Measurements from ENCODE around the gene LARP1. TPM values are rescaled to one million over a fixed set of nuclear protein-coding genes. Genes with fewer than 3 reads are reported as not detected.

LARP1 gene
- total and polyA plus RNA-seq, 2 donors (not counting 1 experiment from before 2014, with no cell fraction given): 59.6 to 150 TPM

- Histone ChIP-seq H3K27me3 (replicated peaks in 1 of 4; ENCODE audit: control extremely low read depth in 1 of 4, control insufficient read depth in 3 of 4, insufficient read depth in 4 of 4, low read length in 3 of 4) (no peaks in the 10 kb centered on the region), H3K4me2 (replicated peaks; ENCODE audit: low read depth, low read length, poor library complexity, severe bottlenecking) (no peak overlapping the region), H3K9me3 (ENCODE audit: control extremely low read depth in 1 of 3, control insufficient read depth in 2 of 3, insufficient read depth in 1 of 3, low read length in 2 of 3) (no peaks in the 10 kb centered on the region), H4K20me1 (ENCODE audit: control insufficient read depth, insufficient read depth, low read length, poor library complexity, severe bottlenecking) (no peaks in the 10 kb centered on the region), H3K79me2 (ENCODE audit: control insufficient read depth, insufficient read depth, low read length) (peaks cover 28% of the 10 kb centered on the region), H3K4me3 (ENCODE audit: control extremely low read depth in 1 of 5, extremely low read depth in 1 of 5, insufficient read depth in 1 of 5, low read depth in 2 of 5, low read length in 4 of 5) (no peak overlapping the region), H2AFZ (ENCODE audit: insufficient read depth, low read depth, low read length, poor library complexity, severe bottlenecking) (no peak overlapping the region), H3K36me3 (replicated peaks in 1 of 2; ENCODE audit: control extremely low read depth in 1 of 2, control insufficient read depth in 1 of 2, extremely low read depth in 1 of 2, insufficient read depth in 2 of 2, low read length in 1 of 2) (no peaks in the 10 kb centered on the region), H3K27ac (ENCODE audit: low read length in 2 of 2) (no peak overlapping the region), H3K4me1 (ENCODE audit: control insufficient read depth in 2 of 2, insufficient read depth in 2 of 2, low read length in 2 of 2) (peaks cover 10 to 14% of the 10 kb centered on the region in 2 donors), H3K9ac (ENCODE audit: low read length) (no peak overlapping the region)
- DNase-seq: no peak
- Mint-ChIP-seq H3K9me3 (ENCODE audit: insufficient read depth) (no peaks in the 10 kb centered on the region), H3K27me3 (no peaks in the 10 kb centered on the region), H3K27ac (no peak overlapping the region), H3K4me1 (peaks cover 19% of the 10 kb centered on the region), H3K4me3 (no peak overlapping the region)
- TF ChIP-seq EZH2 (IDR thresholded peaks at IDR 0.05; ENCODE audit: borderline replicate concordance, insufficient read depth, low read depth, low read length, poor library complexity, severe bottlenecking): no peak
- no peak for TF ChIP-seq CTCF (IDR thresholded peaks at IDR 0.05)
- POLR2A ChIA-PET: no interaction called here
- ATAC-seq (ENCODE audit: low read depth): no peak
- intact Hi-C loops (cut with micrococcal nuclease): no loop called here
- CTCF ChIA-PET: no interaction called here
Observed at GRCh38 chr5:154751854-154752253, 3.3 kb upstream of the LARP1 start.

- Histone ChIP-seq H3K36me3 (replicated peaks in 1 of 2; ENCODE audit: control extremely low read depth in 1 of 2, control insufficient read depth in 1 of 2, extremely low read depth in 1 of 2, insufficient read depth in 2 of 2, low read length in 1 of 2) (no peaks in the 10 kb centered on the region), H3K9ac (ENCODE audit: low read length) (peak overlapping the region; percentile 93), H2AFZ (ENCODE audit: insufficient read depth, low read depth, low read length, poor library complexity, severe bottlenecking) (peak overlapping the region; percentile 99), H3K4me3 (ENCODE audit: control extremely low read depth in 1 of 5, extremely low read depth in 1 of 5, insufficient read depth in 1 of 5, low read depth in 2 of 5, low read length in 4 of 5) (peak overlapping the region in 2 of 5 experiments; percentile 69 to 83), H4K20me1 (ENCODE audit: control insufficient read depth, insufficient read depth, low read length, poor library complexity, severe bottlenecking) (no peaks in the 10 kb centered on the region), H3K9me3 (ENCODE audit: control extremely low read depth in 1 of 3, control insufficient read depth in 2 of 3, insufficient read depth in 1 of 3, low read length in 2 of 3) (no peaks in the 10 kb centered on the region), H3K79me2 (ENCODE audit: control insufficient read depth, insufficient read depth, low read length) (peaks cover 45% of the 10 kb centered on the region), H3K27me3 (replicated peaks in 1 of 4; ENCODE audit: control extremely low read depth in 1 of 4, control insufficient read depth in 3 of 4, insufficient read depth in 4 of 4, low read length in 3 of 4) (no peaks in the 10 kb centered on the region), H3K27ac (ENCODE audit: low read length in 2 of 2) (peak overlapping the region in 1 of 2 donors; percentile 97), H3K4me2 (replicated peaks; ENCODE audit: low read depth, low read length, poor library complexity, severe bottlenecking) (peak overlapping the region; percentile 98), H3K4me1 (ENCODE audit: control insufficient read depth in 2 of 2, insufficient read depth in 2 of 2, low read length in 2 of 2) (peaks cover 20 to 28% of the 10 kb centered on the region in 2 donors)
- ATAC-seq (ENCODE audit: low read depth): no peak
- Mint-ChIP-seq H3K9me3 (ENCODE audit: insufficient read depth) (no peaks in the 10 kb centered on the region), H3K4me3 (peak overlapping the region; percentile 90), H3K27ac (peak overlapping the region; percentile 53), H3K4me1 (peaks cover 33% of the 10 kb centered on the region), H3K27me3 (no peaks in the 10 kb centered on the region)
- CTCF ChIA-PET: interaction anchor here (0.9 to 1.0 kb wide), 2 partner anchors 58 to 103 kb away, joined by 3 to 4 read pairs; no protein-coding TSS in a partner anchor
- peak; percentile 9 for DNase-seq
- intact Hi-C loops (cut with micrococcal nuclease): loop anchor here (2.0 kb wide), 4 partner anchors 17 to 309 kb away; partner anchors contain the start of gene SAP30L
- TF ChIP-seq CTCF (IDR thresholded peaks at IDR 0.05) (no peak), EZH2 (IDR thresholded peaks at IDR 0.05; ENCODE audit: borderline replicate concordance, insufficient read depth, low read depth, low read length, poor library complexity, severe bottlenecking) (no peak)
- POLR2A ChIA-PET: no interaction called here
- WGBS (ENCODE audit: insufficient coverage): 100% methylated on average over 4 of the region's 5 CpGs
Observed at GRCh38 chr5:154753792-154754191, 1.4 kb upstream of the LARP1 start.
